Measurements from ENCODE around the gene FLT3.

FLT3 gene

GRCh38 chr13:28001837-28002473, 98.4 kb downstream of the FLT3 start:
- DNase-seq (ENCODE audit: low read depth): no peak

DNA sequence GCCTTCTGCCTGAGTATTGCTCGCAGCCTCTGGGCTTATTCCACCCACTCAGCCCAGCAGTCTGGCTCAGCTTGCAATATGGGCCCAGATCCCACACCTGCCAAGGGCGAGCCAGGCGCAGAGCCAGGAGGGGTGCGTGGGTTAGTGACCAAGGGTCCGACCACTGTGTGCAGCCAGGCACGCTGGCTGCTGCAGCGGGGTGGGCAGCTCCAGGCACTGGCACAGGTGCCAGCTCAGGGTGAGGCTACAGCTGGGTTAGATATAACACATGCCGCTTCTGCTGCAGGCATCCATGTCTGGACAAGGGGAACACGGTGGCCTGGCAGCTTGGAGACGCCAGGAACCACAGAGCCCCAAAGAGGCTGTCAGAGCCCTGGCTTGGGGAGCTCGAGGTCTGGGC, 99.3 kb downstream of the FLT3 start:
- no peak for DNase-seq (ENCODE audit: low read depth)

GRCh38 chr13:28000567-28000966, 99.8 kb downstream of the FLT3 start:
- DNase-seq (ENCODE audit: low read depth): no peak

DNA sequence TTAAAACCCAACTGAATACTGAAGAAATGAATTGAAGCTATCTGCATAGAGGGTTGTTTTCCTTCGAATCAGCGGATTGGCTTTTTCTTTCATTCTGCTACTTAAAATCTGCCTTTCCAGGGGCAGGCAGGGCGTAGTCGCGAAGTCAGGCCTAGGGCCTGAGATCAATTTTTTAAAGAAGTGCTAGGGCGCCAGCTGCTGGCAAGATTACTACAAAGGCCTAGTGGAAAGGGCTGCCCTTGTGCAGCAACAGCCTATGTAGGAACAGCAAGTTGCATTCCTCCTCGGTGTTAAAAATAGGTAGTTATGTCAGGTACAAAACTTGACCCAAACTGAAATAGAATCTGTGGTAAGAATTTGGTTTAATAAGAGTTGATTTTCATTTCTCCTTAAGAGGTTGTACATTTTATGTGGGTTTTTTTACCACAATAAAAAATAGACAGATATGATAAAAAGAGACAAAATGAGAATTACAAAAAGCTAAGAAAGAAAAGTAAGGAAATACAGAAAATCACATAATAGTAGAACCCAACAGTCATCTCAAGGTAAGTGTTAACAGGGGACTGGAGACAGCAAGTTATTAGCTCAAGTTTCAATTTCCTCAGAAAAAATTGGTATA, 102.4 kb downstream of the FLT3 start:
- no peak for DNase-seq (ENCODE audit: low read depth)

DNA sequence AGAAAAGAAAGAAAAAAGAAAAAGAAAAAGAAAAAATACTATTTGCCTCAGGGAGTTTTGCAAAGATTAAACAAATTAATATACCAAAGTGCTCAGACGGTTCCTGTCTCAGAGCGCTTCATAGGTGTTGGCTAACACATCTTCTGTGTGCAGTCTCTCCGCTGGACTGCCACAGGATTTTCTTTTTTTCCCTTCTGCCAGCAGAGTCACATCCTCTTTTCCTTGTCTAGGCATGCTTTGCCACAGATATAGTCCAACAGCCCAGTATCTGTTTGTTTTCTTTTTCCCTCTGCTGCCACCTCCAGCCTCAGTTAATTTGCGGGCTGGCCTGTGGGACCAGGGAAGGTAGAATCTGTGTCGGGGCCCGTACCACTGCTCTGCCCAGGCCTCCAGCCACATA, 108.5 kb downstream of the FLT3 start:
- DNase-seq (ENCODE audit: low read depth): no peak

- DNase-seq (ENCODE audit: low read depth): no peak
These were observed 111.9 kb downstream of the FLT3 start, which contains the start of gene URAD for GRCh38 chr13:27988520-27988919. TSS of gene URAD (minus strand) at chr13:27988693. CDS start at chr13:27988637, 56 bp downstream.

DNA sequence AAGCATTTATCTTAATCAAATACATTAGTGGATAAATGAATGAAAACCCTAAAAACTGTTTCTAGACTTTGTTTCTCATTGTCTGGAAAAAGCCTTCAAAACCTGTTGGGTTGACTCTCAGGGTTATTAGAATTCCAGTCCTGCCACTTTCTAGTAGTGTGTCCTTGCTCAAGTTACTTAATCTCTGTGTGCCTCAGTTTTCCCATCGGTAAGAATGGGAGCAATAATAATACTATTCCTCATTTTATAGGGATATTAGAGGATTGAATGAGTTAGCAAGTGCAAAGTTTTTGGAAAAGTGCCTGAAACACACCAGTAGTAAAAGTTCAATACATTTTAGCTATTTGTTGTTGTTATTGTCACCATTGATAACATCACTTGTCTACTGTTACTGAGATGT, 114.8 kb downstream of the FLT3 start:
- no peak for DNase-seq (ENCODE audit: low read depth)

- DNase-seq (ENCODE audit: low read depth): no peak
These were observed 118.0 kb downstream of the FLT3 start for GRCh38 chr13:27982361-27982760.

- no peak for DNase-seq (ENCODE audit: low read depth)
These were observed 119.2 kb downstream of the FLT3 start for GRCh38 chr13:27981006-27981708.

GRCh38 chr13:27980280-27980998, 119.9 kb downstream of the FLT3 start:
- DNase-seq (ENCODE audit: low read depth): no peak

DNA sequence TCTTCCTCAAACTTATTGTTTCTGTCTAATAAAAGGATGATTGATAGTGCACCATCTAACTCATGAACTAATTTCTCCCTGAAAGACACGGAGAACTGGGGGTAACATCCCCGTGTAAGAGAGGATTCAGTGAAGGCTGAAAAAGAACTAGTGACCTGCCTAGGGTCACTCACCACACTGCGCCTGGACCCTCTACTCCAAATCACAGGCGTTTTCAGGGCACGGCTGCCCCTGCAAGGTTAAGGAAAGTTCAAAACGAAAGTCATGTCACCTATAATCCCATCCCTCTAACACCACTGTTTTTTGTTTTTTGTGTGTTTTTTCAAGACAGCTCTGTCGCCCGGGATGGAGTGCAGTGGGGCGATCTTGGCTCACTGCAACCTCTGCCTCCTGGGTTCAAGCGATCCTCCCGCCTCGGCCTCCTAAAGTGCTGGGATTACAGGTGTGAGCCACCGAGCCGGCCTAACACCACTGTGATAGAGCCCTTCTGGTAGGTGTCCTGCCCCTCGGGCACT, 120.6 kb downstream of the FLT3 start:
- DNase-seq (ENCODE audit: low read depth): no peak

- DNase-seq (ENCODE audit: low read depth): no peak
These were observed 121.3 kb downstream of the FLT3 start for GRCh38 chr13:27979001-27979643.

DNA sequence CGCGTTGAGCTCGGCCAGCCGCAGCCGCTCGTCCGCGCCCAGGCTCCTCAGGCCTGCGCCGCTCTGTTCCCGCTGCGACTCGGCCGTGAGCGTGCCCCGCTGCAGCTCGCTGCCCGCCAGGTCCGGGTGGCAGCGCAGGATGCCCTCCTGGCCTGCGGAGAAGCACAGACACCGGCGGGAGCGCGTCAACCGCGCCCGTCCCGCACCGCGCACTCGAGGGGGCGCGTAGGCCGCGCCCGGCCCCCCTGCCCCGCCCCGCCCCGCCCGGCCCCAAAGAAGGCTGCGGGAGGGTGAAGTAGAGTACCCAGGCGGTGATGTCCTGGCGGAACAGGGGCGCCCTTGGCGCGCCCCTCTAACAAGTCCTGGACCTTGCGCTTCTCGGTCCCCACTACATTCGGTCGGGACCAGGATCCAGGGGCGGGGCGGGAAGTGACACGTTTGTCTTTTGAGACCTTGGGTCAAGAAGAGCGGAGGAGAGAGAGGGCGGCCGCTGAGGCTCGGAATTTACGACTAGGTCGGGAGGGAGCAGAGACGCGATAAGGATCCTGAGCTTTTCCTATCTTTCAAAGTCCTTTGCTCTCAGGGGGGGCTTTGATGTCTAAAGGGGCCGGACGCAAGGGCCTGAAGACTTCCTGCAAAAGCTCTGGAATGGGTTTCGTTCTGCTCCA, 121.9 kb downstream of the FLT3 start:
- no peak for DNase-seq (ENCODE audit: low read depth)

GRCh38 chr13:27977476-27978300, 122.7 kb downstream of the FLT3 start:
- no peak for DNase-seq (ENCODE audit: low read depth)

DNA sequence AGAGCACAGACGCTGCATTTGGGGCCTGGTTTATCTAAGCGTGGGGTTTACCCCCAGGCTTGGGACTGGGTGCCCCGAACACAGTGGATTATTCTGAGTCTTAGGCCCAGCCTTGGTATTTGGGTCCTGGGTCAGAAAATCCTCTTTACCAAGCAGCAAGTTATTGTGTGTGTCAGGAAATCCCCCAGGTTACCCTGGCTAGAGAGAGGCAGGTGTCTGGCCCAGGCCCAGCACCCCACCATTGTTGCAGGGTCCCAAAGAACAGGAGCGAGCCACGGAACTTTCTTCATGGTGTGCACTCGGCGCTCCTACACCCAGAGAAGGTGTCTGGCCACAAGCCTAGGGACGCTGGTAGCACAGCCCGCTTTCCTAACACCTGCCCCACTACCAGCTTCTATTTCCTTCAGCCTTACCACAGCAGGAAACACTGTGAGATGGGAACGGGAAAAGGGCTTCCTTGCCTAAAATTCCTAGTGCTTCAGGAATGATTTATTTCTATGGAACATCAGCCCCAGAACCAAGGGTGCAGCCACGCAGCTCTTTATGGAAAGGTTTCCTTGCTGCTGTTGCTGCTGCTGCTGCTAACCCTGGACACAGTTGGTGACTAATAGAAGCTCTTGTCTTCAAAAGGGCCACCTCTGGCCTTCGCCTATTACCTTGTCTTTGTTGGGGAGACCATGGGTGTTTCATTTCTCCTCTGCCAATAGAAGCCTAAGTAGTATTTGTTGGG, 123.8 kb downstream of the FLT3 start:
- DNase-seq (ENCODE audit: low read depth): no peak

GRCh38 chr13:27975564-27976361, 124.6 kb downstream of the FLT3 start:
- no peak for DNase-seq (ENCODE audit: low read depth)

GRCh38 chr13:27973961-27974662, 126.3 kb downstream of the FLT3 start:
- DNase-seq (ENCODE audit: low read depth): no peak

- no peak for DNase-seq (ENCODE audit: low read depth)
These were observed 127.1 kb downstream of the FLT3 start for GRCh38 chr13:27973291-27973690.
